GM10266 (cell line): ENCODE results near the gene YARS1.

Experiments used
- DNase-seq: peaks from one replicate; pipeline ENCODE4 v3.0.0; 2012; ENCODE audit errors: extremely low spot score
- CTCF ChIP-seq: IDR thresholded peaks from 2 replicates; pipeline ENCODE4 v1.5.1; 2012; ENCODE audit warnings: mild to moderate bottlenecking, low read depth; ENCODE audit not compliant: control insufficient read depth, insufficient read depth; ENCODE audit errors: missing control alignments

Gene YARS1

GRCh38 chr1:32746130-32746529 is 71.0 kb downstream of the YARS1 start:
- no peak for DNase-seq
- TF ChIP-seq CTCF, result no peak

- DNase-seq, result no peak
These were observed 73.1 kb downstream of the YARS1 start for GRCh38 chr1:32744071-32744425.

GRCh38 chr1:32743380-32744070 is 73.6 kb downstream of the YARS1 start:
- no peak for DNase-seq

More at GRCh38 chr1:32744071-32744425, 73.1 kb downstream of the YARS1 start:
- no peak for TF ChIP-seq CTCF

GRCh38 chr1:32742956-32743355 is 74.2 kb downstream of the YARS1 start:
- no peak for DNase-seq
- TF ChIP-seq CTCF, result no peak

More at GRCh38 chr1:32743380-32744070, 73.6 kb downstream of the YARS1 start:
- TF ChIP-seq CTCF, result no peak

- DNase-seq, result no peak
- TF ChIP-seq CTCF, result no peak
These were observed 74.8 kb downstream of the YARS1 start for GRCh38 chr1:32742199-32742947.

- peak; percentile 83 for DNase-seq
These were observed 75.6 kb downstream of the YARS1 start for GRCh38 chr1:32741413-32742198.

More at GRCh38 chr1:32741413-32742198, 75.6 kb downstream of the YARS1 start:
- TF ChIP-seq CTCF, result no peak
